Astrocyte (in vitro differentiated cells and primary cell): Measurements from ENCODE around the gene NPR1.

ENCODE experiments used
- CTCF ChIP-seq: IDR thresholded peaks from 2 replicates; pipeline ENCODE4 v1.5.1; 2011; ENCODE audit warnings: low read depth, mild to moderate bottlenecking, inconsistent platforms, low read length, moderate library complexity; ENCODE audit not compliant: insufficient read depth
- EZH2 ChIP-seq: IDR thresholded peaks from 2 replicates; pipeline ENCODE4 v1.6.1; 2012; ENCODE audit warnings: mild to moderate bottlenecking, low read length, inconsistent platforms; ENCODE audit not compliant: insufficient read depth

- TF ChIP-seq CTCF = no peak
- no peak for TF ChIP-seq EZH2
Observed at GRCh38 chr1:153635872-153636271, 42.6 kb upstream of the NPR1 start.
